ENCODE data around the gene SKIDA1. TPM values are rescaled to one million over a fixed set of nuclear protein-coding genes. Genes with fewer than 3 reads are reported as not detected.

Gene SKIDA1
- total and polyA plus RNA-seq, 11 donors: 0.61 to 5.4 (median 3.1) TPM

DNA sequence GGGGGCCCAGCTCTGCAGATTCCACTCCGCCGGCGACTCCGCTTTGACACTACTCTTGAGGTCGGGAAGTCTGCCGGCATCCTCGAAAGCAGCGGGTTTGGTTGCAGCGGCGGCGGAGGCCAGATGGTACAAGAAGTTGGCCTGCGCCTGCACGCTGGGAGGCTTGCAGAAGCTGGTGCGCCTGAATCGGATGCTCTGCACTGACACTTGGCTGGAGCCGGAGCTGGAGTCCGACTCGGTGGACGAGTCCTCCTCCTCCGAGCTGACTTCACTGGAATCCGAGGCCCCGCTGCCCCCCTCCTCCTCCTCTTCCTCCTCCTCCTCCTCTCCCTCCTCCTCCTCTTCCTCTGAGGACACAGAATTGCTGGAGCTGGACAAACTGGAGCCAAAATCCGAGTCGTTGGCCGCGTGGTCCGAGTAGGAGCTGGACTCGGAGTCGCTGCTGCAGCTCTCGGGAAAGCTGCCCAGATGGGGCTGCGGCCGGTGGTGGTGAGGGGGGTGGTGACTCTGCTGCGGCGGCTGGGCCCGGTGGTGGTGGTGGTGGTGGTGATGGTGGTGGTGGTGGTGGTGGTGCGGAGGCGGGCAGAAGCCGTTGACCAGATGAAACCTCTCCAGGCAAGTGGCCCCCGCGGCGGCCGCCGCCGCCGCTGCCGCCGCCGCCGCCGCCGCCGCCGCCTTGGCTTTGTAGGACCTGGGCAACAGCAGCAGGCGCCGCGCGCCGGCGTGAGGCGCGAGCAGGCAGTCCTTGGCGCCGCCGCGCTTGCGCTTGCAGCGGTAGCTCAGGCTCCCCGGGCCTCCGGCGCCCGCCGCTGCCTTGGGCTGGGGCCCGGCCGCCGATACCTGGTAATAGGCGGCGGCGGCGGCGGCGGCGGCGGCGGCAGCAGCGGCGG is 9.0 kb downstream of the SKIDA1 start:
- TF ChIP-seq, protein P1, sequence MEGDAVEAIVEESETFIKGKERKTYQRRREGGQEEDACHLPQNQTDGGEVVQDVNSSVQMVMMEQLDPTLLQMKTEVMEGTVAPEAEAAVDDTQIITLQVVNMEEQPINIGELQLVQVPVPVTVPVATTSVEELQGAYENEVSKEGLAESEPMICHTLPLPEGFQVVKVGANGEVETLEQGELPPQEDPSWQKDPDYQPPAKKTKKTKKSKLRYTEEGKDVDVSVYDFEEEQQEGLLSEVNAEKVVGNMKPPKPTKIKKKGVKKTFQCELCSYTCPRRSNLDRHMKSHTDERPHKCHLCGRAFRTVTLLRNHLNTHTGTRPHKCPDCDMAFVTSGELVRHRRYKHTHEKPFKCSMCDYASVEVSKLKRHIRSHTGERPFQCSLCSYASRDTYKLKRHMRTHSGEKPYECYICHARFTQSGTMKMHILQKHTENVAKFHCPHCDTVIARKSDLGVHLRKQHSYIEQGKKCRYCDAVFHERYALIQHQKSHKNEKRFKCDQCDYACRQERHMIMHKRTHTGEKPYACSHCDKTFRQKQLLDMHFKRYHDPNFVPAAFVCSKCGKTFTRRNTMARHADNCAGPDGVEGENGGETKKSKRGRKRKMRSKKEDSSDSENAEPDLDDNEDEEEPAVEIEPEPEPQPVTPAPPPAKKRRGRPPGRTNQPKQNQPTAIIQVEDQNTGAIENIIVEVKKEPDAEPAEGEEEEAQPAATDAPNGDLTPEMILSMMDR (IDR thresholded peaks at IDR 0.05): no peak
- no peak for TF ChIP-seq POLR2A (IDR thresholded peaks at IDR 0.05)
- ATAC-seq: peak in 3 of 4 donors; percentile 37 to 71 (median 47)
- intact Hi-C loops (cut with DNase I): loop anchor here in 3 of 10 donors (2.0 to 10.0 kb wide), 4 partner anchors 16 to 216 kb away; no protein-coding TSS in a partner anchor
- peak; percentile 56 to 83 (median 63) for DNase-seq
- Histone ChIP-seq H3K4me3 (peak overlapping the region; percentile 52 to 80 (median 70)), H3K9me3 (no peaks in the 10 kb centered on the region), H3K36me3 (no peaks in the 10 kb centered on the region), H3K27ac (peak overlapping the region; percentile 47 to 90 (median 84)), H3K4me1 (peaks cover 0 to 48% (median 15%) of the 10 kb centered on the region in 12 donors), H3K27me3 (peaks cover 0 to 59% (median 0%) of the 10 kb centered on the region in 9 donors)
- 0 to 1% (median 0%) methylated on average over 29 to 86 of the region's 86 CpGs for WGBS, 4 donors

DNA sequence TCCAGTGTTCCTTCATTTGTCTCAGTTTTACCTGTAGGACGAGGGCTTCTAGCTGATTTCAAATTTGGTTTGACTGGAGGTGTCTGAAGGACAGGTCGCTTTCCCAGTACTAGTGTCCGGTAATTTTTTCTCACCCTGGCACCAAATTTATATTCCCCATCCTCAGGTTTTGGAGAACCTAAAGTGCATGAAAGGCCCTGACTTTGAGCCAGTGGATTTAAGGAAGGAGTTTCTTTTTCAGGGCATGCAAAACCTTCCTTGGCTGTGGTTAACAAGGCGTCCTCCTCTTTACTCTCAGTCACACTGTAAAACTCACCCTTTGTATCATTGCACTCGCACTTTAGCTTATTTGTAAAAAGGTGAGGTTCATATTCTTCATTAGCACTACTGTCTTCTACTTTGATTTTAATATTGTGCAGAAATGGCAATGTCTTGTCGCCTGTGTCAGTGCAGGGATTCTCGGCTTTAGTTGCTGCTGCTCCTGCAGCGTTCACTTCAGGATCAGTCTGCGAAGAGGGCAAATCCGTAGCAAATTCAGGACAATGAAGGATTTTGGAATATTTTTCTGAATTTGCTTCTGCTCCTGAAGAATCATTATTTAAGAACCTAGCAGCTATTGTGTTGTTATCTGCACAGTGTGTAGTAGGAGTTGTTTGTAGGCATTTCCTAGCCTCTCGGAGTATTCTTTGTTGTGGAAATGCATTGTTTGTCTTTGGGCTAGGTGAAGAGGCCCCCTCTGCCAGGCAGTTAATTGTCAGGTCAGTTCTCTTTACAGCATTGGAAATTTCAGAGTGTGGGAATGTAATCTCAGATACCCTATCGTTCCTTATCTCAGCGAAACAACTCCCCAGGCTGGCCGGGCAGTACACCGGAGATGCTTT is 9.9 kb downstream of the SKIDA1 start:
- peaks cover 0 to 63% (median 0%) of the 10 kb centered on the region in 9 donors for H3K27me3 ChIP-seq
- no peaks in the 10 kb centered on the region for H3K9me3 ChIP-seq
- H3K4me3 ChIP-seq: peak overlapping the region; percentile 23 to 80 (median 70)
- no peaks in the 10 kb centered on the region for H3K36me3 ChIP-seq
- TF ChIP-seq POLR2A (IDR thresholded peaks at IDR 0.05): no peak
- TF ChIP-seq, protein P1 (IDR thresholded peaks at IDR 0.05): no peak
- DNase-seq: no peak
- peak overlapping the region in 11 of 12 donors; percentile 27 to 90 (median 78) for H3K27ac ChIP-seq
- peaks cover 0 to 42% (median 12%) of the 10 kb centered on the region in 12 donors for H3K4me1 ChIP-seq
- ATAC-seq: no peak
- WGBS, 4 donors: 37 to 51% (median 43%) methylated on average over 15 of the region's 15 CpGs
- intact Hi-C loops (cut with DNase I): loop anchor here in 3 of 10 donors (2.0 to 10.0 kb wide), 4 partner anchors 17 to 217 kb away; no protein-coding TSS in a partner anchor

DNA sequence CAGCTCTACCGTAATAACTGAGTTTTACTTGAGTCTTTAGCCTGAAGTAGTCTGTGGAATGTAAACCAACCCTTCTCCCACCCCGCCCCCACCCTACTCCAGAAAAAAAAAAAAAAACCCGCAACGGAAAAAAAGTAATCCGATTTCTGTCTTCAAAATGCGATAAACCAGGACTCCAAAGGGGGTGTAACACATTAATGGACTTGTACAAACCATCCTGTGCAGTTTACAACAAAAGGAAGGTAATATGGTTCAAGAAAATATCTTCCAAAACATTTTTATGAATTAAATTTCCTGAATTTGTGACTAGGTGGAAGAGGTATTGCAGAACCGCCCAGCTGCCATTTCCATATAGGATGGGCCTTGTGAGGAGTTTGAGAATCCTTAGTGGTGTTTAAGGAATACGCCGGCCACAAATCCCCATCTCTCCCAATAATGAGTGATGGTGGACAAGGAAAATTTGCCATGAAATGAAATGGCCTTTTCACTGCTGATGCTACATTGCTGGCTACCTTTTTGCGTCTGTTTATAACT is 10.6 kb downstream of the SKIDA1 start:
- DNase-seq (no peak), ATAC-seq (no peak)
- Histone ChIP-seq H3K4me1 (peaks cover 0 to 36% (median 15%) of the 10 kb centered on the region in 12 donors), H3K27ac (peak overlapping the region in 2 of 12 donors; percentile 8 to 79), H3K9me3 (no peaks in the 10 kb centered on the region), H3K4me3 (peak overlapping the region in 10 of 12 donors; percentile 23 to 80 (median 70)), H3K36me3 (no peaks in the 10 kb centered on the region), H3K27me3 (peaks cover 0 to 68% (median 0%) of the 10 kb centered on the region in 9 donors)
- WGBS, 4 donors: 48 to 65% (median 63%) methylated on average over 10 of the region's 10 CpGs
- intact Hi-C loops (cut with DNase I): loop anchor here in 2 of 10 donors (5.0 to 10.0 kb wide), 2 partner anchors 160 to 217 kb away; no protein-coding TSS in a partner anchor
- TF ChIP-seq, protein P1 (IDR thresholded peaks at IDR 0.05): no peak
- no peak for TF ChIP-seq POLR2A (IDR thresholded peaks at IDR 0.05)
